HK-2 (cell line): Measurements from ENCODE around the gene CD82.

ENCODE experiments used
- DNase-seq: peaks from one replicate; pipeline ENCODE4 v3.0.0-alpha.2; 2018; ENCODE audit not compliant: unreplicated experiment

Gene CD82, protein sequence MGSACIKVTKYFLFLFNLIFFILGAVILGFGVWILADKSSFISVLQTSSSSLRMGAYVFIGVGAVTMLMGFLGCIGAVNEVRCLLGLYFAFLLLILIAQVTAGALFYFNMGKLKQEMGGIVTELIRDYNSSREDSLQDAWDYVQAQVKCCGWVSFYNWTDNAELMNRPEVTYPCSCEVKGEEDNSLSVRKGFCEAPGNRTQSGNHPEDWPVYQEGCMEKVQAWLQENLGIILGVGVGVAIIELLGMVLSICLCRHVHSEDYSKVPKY

DNA sequence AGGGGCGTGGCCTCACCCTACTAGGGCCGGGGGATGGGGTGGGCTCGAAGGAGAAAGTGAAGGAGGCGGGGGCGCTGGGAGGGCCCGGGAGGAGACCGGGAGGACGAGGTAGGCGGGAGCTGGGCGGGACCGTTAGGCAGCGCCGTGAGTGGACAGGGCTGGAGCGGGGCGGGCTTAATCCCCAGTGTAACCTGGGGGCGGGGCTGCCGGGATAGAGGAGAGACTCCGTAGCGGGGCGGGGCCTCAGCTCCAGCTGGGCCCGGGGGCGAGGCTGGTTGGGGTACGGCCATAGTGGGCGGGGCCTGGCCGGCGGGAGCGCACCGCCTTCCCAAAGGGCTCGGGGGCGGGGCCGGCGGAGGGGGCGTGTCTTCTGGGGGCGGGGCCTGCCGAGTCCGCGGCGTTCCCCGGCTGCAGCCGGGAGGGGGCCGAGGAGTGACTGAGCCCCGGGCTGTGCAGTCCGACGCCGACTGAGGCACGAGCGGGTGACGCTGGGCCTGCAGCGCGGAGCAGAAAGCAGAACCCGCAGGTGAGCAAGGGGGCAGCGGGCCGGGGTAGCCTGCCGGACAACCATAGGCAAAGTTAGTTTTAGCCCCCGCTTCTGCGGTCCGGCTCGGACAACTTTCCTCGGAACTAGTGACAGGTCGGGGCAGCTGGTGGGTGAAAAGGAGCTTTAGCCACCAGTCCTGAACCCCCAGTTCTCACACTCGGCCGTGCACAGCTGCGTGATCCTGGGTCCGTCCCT lies at the start of gene CD82:
CD82 (plus strand) TSS at position 453 of the 742 bp plus-strand sequence. CDS start 29,000 bp downstream, outside the sequence.
- peak; percentile 97 for DNase-seq

DNA sequence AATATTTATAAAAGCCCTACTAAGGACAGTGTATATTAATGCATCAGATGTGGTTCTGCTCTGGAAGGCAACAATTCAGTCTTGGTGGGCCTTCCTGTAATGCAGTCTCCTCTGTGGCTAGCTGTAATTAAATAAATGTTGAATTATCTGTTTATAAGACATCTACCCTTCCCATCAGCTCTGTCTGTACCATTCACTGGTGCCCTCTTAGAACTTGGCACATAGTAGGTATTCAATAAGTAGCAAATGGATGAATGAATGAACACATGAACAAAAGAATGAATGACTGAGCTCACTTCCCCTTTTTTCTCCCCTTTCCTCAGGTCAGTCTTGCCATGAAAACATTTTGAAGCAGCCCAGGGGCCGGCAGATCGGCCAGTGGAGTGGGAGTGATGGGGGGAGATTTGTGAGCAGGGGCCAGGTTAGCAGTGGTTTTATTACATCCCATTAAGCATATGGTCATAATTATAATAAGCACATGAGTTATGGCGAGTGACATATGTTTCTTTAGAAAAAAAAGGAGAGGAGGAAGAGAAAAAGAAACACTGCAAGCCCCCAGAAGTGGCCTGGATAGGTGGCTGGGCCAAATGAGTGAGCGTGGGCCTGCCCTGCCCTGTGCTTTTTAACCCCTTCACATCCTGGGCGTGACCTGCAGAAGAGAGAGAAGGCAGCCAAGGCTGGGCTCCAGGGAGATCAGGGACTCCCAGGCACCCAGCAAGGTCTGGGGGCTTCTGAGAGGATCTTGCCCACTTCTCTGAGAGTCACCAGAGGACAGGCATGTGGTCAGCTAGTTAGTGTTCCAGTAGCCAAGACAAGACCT lies 48.6 kb upstream of the CD82 start:
- no peak for DNase-seq

DNA sequence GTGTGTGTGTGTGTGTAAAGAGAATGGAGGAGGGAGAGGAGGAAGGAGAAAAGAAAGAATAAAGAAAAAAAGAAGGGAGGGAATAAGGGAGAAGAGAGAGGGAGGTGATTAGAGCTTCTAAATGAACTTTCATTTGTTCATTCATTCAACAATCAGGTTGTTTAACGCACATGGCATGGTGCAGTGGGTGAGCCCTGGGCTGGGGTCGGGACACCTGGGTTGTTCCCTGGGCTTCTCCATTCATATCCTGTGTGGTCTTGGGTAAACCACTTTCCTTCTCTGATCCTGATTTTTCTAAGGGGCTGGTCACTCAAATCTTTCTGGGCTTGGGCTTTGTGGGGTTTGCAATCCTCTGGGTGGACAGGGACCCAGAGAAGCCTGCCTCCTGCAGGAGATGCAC lies 47.9 kb upstream of the CD82 start:
- DNase-seq = no peak

DNA sequence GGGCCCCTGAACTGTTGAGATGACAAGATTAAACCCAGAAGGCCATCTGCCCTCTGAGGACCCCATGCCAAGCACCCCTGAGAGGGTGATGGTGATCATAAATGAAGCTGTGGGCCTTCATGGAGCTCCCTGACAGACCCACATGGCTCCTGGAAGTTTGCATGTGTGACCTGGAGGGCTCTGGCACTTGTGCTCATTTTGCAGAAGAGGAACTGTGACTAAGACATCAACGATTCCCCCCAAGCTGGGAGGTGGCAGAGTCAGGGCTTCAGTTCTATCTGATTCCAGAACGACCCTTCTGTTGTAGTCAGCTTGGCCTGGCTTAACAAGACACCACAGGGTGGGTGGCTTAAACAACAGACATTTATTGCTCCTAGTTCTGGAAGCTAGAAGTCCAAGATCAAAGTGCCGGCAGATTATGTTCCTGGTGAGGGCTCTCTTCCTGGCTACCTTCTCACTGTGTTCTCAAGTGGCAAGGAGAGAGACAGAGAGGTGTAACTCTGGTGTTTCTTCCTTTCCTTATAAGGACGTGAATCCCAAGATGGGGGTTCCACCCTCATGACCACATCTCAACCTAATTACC lies 46.4 kb upstream of the CD82 start:
- no peak for DNase-seq

DNA sequence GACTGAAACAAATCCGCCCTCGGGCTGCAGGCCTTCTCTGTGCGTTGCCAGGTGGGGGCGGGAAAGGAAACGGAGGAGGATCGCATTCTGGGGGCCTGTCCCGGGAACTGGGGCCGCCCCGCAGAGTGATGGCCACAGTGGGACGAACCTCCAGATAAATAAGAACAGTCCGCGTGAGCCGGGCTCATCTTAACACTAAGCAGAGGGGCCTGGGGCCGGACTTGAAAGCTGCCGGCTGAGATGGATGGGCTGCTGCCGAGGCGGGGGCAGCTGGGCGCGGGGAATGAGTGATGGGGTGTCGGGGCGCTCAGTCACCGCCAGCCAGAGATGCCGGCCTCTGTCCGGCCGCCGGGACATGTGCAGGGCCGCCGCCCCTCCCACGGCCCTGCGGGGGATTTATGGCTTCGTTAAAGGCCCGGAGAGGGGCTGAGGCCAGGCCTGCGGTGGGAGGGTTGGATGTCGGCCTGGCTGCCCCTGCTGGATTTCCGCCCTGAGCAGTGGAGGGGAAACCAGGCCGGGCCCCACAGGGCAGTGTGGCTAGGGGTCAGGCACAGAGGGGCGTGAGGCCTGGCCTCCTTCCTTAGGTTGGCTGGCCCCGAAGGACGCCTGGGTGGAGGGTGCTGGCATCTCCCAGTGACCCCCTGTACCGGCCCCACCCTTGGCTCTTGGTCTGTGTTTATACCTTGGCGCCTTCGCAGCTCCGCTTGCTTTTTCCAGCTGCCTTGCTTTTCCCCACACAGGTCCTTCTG lies 45.3 kb upstream of the CD82 start:
- DNase-seq = no peak

DNA sequence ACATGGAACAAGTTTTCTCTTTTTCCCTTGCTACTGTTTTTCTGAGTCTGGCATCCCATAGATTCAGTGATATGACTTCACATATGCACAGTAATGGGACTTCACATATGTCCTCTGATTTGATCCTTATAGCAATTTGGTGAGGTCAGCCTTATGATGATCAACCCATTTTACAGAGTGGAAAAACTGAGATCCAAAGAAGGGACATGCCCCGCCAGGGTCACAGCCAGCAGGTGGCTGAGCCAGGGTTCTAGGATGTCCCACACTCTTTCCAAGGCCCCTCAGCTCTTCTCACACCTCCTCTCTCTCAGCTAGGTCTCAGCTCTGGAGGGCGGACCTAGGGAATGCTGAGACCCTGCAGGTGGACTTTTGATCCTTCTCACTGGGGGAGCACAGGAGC lies 44.3 kb upstream of the CD82 start:
- no peak for DNase-seq

DNA sequence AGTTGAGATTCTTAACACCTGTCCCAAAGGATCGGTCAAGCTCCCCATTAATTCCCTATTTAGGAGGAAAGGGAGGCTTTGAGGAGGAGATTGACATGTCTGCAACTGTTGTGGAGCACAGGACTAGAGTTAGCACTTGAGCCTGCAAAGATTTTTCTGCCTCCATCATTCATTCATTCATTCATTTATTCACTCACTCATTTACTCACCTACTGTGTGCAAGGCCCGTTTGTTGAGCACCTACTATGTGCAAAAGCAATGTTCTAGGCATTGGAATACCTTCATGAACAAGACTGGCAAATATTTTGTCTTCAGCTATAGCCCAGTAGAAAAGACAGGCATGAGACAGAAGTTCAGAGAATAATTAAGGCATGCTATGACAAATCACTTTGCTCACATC lies 43.2 kb upstream of the CD82 start:
- DNase-seq = no peak

DNA sequence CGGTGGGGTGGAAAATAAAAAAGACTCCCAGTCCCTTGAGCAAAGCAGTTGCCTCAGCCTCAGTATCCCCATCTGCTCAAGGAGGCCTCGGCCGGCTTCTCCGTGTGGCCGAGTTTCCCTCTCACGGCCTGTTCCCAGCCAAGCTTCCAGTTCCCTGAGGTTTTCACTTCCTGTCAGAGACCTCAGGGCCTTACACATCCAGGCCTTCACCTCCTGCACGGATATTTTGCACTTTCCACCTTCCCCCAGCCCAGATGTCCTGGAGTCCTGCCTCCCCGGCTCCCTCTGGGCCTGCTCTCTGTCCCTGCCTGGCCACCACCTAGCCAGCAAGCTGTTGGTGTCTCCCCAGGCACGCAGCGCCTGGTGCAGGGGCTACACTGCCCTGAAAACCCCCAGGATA lies 41.1 kb upstream of the CD82 start:
- no peak for DNase-seq

DNA sequence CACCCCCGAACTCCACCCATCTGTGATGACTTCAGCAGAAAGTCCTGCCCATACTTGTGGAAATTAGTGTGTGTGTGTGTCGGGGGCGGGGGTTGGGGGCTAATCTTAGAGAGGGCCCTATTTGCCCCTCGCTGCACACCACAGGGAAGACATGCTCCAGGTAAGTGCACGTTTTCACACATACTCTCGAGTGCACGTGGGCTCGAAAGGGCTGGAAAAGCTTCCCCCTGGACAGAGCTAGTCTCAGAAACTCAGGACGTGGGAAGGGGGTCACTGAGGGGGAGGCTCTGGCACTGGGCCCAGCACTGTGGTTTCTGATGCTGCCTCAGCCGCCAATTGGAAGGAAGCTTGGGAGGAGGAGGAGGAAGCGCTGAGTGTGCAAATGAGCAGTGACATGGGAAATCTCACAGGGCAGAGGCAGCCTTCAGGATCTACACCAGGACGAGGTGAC lies 40.7 kb upstream of the CD82 start:
- DNase-seq = no peak

DNA sequence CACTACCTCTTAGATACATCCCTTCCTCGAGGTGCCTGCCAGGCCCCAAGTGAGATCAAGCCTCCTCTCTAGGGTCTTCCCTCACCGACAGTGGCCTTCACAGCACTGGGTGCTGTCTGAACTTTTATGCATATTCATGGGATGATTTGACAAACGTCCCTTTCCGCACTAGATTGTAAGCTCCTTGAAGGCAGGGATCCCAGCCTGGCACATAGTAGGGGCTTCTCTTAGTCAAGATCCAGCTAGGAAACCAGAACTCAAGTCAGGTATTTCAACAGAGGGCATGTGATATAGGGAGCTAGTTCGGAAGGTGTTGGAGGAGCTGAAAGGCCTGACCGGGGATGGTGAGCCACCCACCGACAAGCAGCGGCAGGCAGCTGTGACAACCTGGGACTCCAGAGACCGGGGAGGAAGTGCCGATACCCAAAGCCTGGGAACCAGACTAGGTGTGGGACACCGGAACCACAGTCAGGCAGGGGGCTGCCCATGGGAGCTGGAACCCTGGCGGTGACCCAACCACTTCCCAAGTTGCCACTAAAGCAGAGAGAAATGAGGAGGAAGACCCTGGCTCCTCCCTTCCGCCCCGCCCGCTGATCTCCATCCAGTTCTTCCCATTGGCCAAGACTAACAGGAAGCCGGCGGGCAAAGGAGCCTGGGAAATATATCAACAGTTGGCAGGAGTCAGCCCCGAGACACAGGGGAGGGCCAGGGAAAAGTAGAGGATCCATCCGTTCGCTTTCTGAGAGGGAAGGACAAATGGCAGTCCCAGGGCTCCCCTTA lies 39.8 kb upstream of the CD82 start:
- no peak for DNase-seq

DNA sequence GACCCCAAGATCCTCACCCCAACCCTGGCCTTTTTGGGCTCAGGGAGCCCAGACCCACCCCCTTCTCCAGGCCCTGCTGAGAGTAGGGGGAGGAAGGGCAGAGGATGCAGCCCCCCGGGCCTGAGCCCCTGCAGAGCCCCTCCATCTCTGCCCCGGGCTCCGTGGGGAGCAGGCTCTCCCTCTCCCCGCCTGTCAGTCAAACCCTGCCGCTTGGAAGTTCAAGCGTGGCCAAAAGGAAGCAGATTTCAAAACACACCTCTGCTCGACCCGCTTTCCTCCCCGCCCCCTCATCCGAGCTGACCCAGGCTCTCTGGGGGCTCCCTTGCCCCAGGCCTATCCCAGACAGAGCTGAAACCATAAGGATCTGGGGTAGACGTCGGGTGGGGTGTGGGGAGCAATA lies 39.0 kb upstream of the CD82 start:
- DNase-seq = no peak

DNA sequence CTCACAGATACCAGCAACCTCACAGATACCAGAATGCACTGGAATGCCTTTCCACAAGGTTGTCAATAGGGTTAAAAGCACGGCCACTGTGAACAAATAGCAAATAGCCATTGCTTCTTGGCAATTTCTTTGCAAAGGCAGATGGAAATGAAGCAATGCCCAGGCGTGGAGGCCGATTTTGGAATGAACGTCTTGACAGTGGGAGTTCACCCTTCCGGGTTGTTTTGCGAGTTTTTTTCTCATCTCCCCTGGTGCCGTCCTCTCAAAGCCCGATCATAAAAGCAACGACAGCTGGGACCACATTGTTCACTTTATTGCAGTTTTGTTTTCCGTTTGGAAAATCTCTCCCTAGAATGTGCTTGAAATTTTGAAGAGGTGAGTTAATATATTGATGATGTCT lies 38.0 kb upstream of the CD82 start:
- DNase-seq = no peak

DNA sequence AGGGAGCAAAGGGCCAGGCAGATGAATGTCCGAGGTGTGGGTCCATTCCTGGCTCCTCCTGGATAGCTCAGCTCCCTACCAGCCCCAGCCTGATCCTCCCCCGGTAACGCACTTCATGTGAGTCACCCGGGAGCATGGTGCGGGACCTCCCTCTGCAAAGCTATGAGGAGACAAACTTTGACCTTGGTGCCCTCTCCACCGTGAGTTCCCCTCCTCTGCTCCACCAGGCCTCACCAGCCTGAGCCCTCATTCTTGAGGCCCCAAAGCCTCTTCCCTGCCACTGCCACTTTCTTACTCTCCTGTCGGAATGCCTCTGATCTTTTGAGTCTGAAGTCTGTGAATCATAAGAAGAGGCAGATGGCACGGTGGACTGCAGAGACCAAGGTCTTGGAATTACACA lies 37.4 kb upstream of the CD82 start:
- no peak for DNase-seq

DNA sequence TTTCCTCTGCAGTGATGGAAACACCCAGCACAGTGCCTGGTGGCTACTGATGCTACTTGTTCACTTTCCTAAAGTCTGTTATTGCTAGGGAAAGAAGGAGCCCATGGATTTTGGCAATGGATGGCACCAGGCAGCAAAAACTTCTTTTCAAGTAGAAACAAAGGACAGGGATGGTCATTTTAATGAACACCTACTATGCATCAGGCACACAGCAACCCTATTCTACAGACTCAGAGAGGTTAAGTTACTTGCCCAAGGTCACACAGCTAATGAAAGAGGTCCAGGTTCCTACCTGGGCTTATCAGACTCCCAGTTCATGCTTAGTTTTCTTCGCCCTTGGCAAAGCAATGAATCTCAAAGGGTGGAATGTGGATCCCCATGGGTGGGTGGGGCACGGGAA lies 36.9 kb upstream of the CD82 start:
- DNase-seq = no peak

DNA sequence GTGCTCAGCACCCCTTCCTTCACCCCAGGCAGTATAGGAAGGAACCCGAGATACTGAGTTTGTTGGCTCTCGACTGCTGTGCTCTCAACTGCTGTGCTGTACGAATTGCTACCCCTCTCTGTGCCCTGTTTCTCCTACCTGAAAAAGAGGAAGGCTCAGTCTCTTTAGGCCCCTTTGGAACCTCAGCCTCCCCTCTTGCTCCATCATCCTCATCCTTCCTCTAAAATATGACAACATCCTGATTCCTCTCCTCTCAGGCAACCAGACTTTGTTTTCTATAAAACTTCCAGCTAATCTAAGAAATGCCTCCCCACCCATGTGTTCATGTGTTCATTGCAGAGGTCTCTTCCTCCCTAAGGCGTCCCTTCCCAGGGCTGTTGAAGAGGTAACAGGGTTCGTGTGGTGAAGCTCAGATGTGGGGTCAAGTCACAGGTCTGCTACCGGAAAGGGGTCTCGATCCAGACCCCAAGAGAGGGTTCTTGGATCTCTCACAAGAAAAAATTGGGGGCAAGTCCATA lies 35.5 kb upstream of the CD82 start:
- no peak for DNase-seq

DNA sequence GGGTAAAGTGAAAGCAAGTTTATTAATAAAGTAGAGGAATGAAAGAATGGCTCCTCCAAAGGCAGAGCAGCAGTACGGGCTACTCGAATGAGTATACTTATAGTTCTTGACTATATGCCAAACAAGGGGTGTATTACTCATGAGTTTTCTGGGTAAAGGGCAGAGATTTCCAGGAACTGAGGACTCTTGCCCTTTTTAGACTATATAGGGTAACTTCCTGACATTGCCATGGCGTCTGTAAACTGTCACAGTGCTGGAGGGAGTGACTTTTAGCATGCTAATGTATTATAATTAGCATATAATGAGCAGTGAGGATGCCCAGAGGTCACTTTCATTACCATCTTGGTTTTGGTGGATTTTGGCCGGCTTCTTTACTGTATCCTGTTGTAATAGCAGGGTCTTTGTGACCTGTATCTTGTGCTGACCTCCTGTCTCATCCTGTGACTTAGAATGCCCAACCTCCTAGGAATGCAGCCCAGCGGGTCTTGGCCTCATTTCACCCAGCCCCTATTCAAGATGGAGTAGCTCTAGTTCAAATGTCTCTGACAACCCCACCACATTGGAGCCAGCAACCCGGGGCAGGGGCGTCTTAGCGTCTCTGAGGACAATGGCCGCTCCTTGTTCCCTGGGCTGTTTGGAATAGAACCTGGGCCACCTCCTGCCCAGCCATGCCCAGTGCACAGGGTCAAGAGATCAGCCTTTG lies 34.9 kb upstream of the CD82 start:
- no peak for DNase-seq

DNA sequence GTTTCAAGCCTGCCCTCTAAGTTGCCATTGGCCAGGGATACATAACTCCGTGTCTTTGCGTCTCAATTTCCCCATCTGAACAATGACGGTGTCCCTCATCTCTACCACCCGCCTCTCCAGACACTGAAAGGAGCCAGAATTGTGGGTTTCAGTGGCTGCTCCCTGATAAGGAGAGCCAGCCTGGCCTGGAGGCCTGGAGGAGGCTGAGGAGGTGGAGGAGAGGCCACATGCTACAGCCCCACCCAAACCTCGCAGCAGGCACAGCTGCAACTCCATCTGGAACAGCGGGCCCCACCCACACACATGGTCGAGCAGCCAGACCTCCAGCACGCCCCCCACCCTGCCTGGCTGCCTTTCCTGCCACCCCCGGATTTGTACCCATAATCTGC lies 34.4 kb upstream of the CD82 start:
- no peak for DNase-seq

DNA sequence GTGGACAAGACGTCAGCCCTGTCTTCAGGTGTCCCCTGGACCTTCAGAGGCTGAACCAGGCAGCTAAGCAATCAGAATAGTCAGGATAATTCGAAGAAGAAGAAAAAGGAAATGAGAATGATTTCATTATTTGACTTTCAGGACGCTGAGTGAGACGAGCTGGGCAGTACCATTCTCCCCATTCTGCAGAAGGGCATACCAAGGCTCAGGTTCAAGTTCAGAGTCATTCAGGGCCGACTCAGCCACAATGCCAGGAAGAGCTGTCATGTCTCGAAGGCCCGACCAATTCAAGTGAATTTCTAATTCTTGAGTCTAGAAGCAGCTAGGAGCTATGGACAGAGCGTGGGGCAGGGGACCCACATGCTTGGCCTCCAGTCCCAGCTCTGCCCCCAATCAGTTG lies 33.8 kb upstream of the CD82 start:
- no peak for DNase-seq

DNA sequence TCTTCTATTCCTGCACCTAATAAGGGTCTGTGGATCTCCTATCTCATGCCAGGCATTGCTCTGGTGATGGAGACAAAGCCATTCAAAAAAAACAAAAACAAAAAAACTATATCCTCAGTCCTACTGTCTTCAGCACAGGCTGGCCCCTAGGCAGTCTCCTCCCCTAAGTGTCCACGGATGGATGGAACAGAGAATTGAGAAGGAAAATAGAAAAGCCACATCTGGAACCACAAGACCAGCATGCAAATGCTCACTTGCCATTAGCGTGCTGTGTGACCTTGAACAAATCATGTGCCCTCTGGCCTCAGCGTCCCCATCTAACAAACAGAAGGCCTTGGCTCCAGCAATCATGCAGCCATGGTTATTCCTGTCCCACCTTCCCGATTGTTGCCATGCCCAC lies 32.7 kb upstream of the CD82 start:
- DNase-seq = no peak
